ENCODE measurements around the gene OS9. TPM values are rescaled to one million over a fixed set of nuclear protein-coding genes. Genes with fewer than 3 reads are reported as not detected.

OS9 gene
- total and polyA plus RNA-seq, 4 experiments from 2014 or later: 56.6 to 195 (median 131) TPM

DNA sequence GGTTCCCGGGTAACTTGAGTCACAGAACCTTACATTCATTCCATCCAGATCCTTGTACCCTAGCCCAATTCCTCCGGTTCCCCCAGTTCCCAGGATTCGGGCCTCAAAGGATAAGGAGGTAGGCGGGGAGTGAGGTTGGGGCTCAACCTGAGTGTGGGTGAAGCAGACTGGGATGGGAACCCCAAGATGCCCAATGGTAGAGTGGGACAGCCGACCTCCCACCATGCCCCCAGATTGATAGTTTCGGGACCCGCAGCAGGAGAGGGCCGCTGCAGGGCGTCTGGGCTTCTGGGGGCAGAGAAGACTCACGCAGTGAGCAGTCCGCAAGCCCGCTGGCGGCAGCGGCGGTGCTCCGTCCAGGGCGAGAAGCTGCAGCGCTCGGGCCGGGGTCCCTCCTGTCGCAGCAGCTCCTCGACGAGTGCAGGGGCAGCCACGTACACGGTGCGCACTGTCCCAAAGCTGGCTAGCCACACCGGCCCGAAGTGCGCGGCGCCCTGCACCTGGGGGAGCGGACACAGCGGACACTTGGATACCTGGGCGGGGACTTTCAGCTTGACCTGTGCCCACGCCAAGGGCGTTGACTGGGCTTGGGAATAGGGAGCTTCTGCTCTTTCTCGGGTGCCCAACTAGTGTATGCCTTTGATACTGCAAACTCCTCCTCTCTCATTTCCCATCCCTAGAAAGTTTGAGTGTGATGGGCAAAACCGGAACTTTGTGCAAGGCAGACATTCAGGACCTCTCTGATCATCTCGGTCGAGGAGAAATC lies 71.9 kb downstream of the OS9 start:
- Histone ChIP-seq H3K4me3 (ENCODE audit: low read length in 2 of 2) (peak overlapping the region; percentile 37 to 60), H3K27ac (ENCODE audit: low read depth, low read length) (no peak overlapping the region), H3K4me1 (ENCODE audit: insufficient read depth, low read length) (peaks cover 35% of the 10 kb centered on the region), H3K36me3 (ENCODE audit: insufficient read depth, low read length) (no peaks in the 10 kb centered on the region), H3K27me3 (ENCODE audit: insufficient read depth, low read length) (peaks cover 19% of the 10 kb centered on the region), H3K9me3 (ENCODE audit: control insufficient read depth in 1 of 2, low read length in 2 of 2) (no peaks in the 10 kb centered on the region)
- Mint-ChIP-seq H3K27me3 (peaks cover 6 to 13% of the 10 kb centered on the region in 2 donors), H3K27ac (peak overlapping the region in 5 of 7 donors; percentile 36 to 78 (median 64)), H3K9me3 (peaks cover 0 to 2% (median 0%) of the 10 kb centered on the region in 8 donors), H3K36me3 (peaks cover 11 to 14% of the 10 kb centered on the region in 2 donors), H3K4me3 (peak overlapping the region; percentile 85 to 94 (median 88)), H3K4me1 (peaks cover 9 to 48% (median 24%) of the 10 kb centered on the region in 4 donors)
- DNase-seq: no peak
- intact Hi-C loops (cut with micrococcal nuclease): loop anchor here (1.0 to 2.0 kb wide), 2 partner anchors 10 to 139 kb away; no protein-coding TSS in a partner anchor
- CTCF ChIA-PET (ENCODE audit: partially characterized antibody): interaction anchor here (0.6 to 3.6 kb wide), 10 partner anchors 9 to 140 kb away, joined by 3 to 36 read pairs (median 5); partner anchors contain the start of gene TSFM
- POLR2A ChIA-PET (ENCODE audit: partially characterized antibody): interaction anchor here (0.6 to 4.3 kb wide), 7 partner anchors 10 to 132 kb away, joined by 3 to 45 read pairs (median 4); partner anchors contain the start of genes TSFM and TSPAN31

- peaks cover 6 to 15% of the 10 kb centered on the region in 2 donors for H3K27me3 Mint-ChIP-seq
- H3K36me3 ChIP-seq (ENCODE audit: insufficient read depth, low read length): no peaks in the 10 kb centered on the region
- H3K27ac Mint-ChIP-seq: peak within 1 kb of the TSS in 5 of 7 donors; percentile 54 to 78 (median 64)
- peaks cover 43% of the 10 kb centered on the region for H3K4me1 ChIP-seq (ENCODE audit: insufficient read depth, low read length)
- intact Hi-C loops (cut with micrococcal nuclease): no loop called here
- H3K9me3 ChIP-seq (ENCODE audit: control insufficient read depth in 1 of 2, low read length in 2 of 2): no peaks in the 10 kb centered on the region
- peak within 1 kb of the TSS; percentile 37 to 60 for H3K4me3 ChIP-seq (ENCODE audit: low read length in 2 of 2)
- H3K9me3 Mint-ChIP-seq: peaks cover 0 to 2% (median 0%) of the 10 kb centered on the region in 8 donors
- peaks cover 19% of the 10 kb centered on the region for H3K27me3 ChIP-seq (ENCODE audit: insufficient read depth, low read length)
- H3K4me1 Mint-ChIP-seq: peaks cover 14 to 49% (median 31%) of the 10 kb centered on the region in 4 donors
- POLR2A ChIA-PET (ENCODE audit: partially characterized antibody): interaction anchor here (0.6 to 4.3 kb wide), 9 partner anchors 9 to 131 kb away, joined by 3 to 45 read pairs (median 4); partner anchors contain the start of genes CDK4, TSFM and TSPAN31
- H3K36me3 Mint-ChIP-seq: peaks cover 11 to 15% of the 10 kb centered on the region in 2 donors
- DNase-seq: no peak
- H3K27ac ChIP-seq (ENCODE audit: low read depth, low read length): no peak within 1 kb of the TSS
- peak within 1 kb of the TSS; percentile 85 to 94 (median 88) for H3K4me3 Mint-ChIP-seq
- CTCF ChIA-PET (ENCODE audit: partially characterized antibody): interaction anchor here (0.6 to 4.8 kb wide), 11 partner anchors 7 to 139 kb away, joined by 3 to 36 read pairs (median 4); no protein-coding TSS in a partner anchor
Observed at GRCh38 chr12:57766464-57767304, 72.8 kb downstream of the OS9 start, which contains the start of gene CYP27B1. TSS of gene CYP27B1 (minus strand) at chr12:57767078. CDS start at chr12:57767041, 37 bp downstream.

GRCh38 chr12:57767305-57767698 lies 73.4 kb downstream of the OS9 start:
- Histone ChIP-seq H3K27ac (ENCODE audit: low read depth, low read length) (no peak overlapping the region), H3K27me3 (ENCODE audit: insufficient read depth, low read length) (peaks cover 19% of the 10 kb centered on the region), H3K36me3 (ENCODE audit: insufficient read depth, low read length) (no peaks in the 10 kb centered on the region), H3K9me3 (ENCODE audit: control insufficient read depth in 1 of 2, low read length in 2 of 2) (no peaks in the 10 kb centered on the region), H3K4me1 (ENCODE audit: insufficient read depth, low read length) (peaks cover 45% of the 10 kb centered on the region), H3K4me3 (ENCODE audit: low read length in 2 of 2) (no peak overlapping the region)
- H3K36me3 Mint-ChIP-seq: peaks cover 11 to 19% of the 10 kb centered on the region in 2 donors
- H3K4me3 Mint-ChIP-seq: peak overlapping the region in 3 of 8 donors; percentile 6 to 94 (median 91)
- H3K4me1 Mint-ChIP-seq: peaks cover 17 to 54% (median 34%) of the 10 kb centered on the region in 4 donors
- intact Hi-C loops (cut with micrococcal nuclease): no loop called here
- no peak overlapping the region for H3K27ac Mint-ChIP-seq
- ChIA-PET POLR2A (ENCODE audit: partially characterized antibody) (interaction anchor here (1.0 to 4.3 kb wide), 8 partner anchors 8 to 26 kb away, joined by 3 to 45 read pairs (median 4); partner anchors contain the start of genes CDK4, TSFM and TSPAN31), CTCF (ENCODE audit: partially characterized antibody) (interaction anchor here (0.8 to 4.8 kb wide), 9 partner anchors 8 to 138 kb away, joined by 3 to 36 read pairs (median 4); no protein-coding TSS in a partner anchor)
- H3K27me3 Mint-ChIP-seq: peaks cover 6 to 15% of the 10 kb centered on the region in 2 donors
- peaks cover 0 to 2% (median 0%) of the 10 kb centered on the region in 8 donors for H3K9me3 Mint-ChIP-seq
- no peak for DNase-seq

- no peak overlapping the region for H3K27ac Mint-ChIP-seq
- H3K27me3 Mint-ChIP-seq: peaks cover 6 to 15% of the 10 kb centered on the region in 2 donors
- no peaks in the 10 kb centered on the region for H3K9me3 ChIP-seq (ENCODE audit: control insufficient read depth in 1 of 2, low read length in 2 of 2)
- H3K9me3 Mint-ChIP-seq: peaks cover 0 to 2% (median 0%) of the 10 kb centered on the region in 8 donors
- peaks cover 11 to 20% of the 10 kb centered on the region in 2 donors for H3K36me3 Mint-ChIP-seq
- H3K36me3 ChIP-seq (ENCODE audit: insufficient read depth, low read length): no peaks in the 10 kb centered on the region
- H3K4me3 Mint-ChIP-seq: peak overlapping the region in 1 of 8 donors; percentile 27
- no peak overlapping the region for H3K27ac ChIP-seq (ENCODE audit: low read depth, low read length)
- peaks cover 48% of the 10 kb centered on the region for H3K4me1 ChIP-seq (ENCODE audit: insufficient read depth, low read length)
- peaks cover 19% of the 10 kb centered on the region for H3K27me3 ChIP-seq (ENCODE audit: insufficient read depth, low read length)
- intact Hi-C loops (cut with micrococcal nuclease): no loop called here
- H3K4me1 Mint-ChIP-seq: peaks cover 18 to 56% (median 36%) of the 10 kb centered on the region in 4 donors
- no peak overlapping the region for H3K4me3 ChIP-seq (ENCODE audit: low read length in 2 of 2)
- no peak for DNase-seq
- ChIA-PET CTCF (ENCODE audit: partially characterized antibody) (interaction anchor here (0.8 to 4.8 kb wide), 8 partner anchors 9 to 138 kb away, joined by 3 to 36 read pairs (median 10); no protein-coding TSS in a partner anchor), POLR2A (ENCODE audit: partially characterized antibody) (interaction anchor here (0.6 to 4.3 kb wide), 7 partner anchors 9 to 165 kb away, joined by 3 to 45 read pairs (median 4); partner anchors contain the start of genes CDK4, TSFM and TSPAN31)
Observed at GRCh38 chr12:57767876-57768275, 73.9 kb downstream of the OS9 start.

DNA sequence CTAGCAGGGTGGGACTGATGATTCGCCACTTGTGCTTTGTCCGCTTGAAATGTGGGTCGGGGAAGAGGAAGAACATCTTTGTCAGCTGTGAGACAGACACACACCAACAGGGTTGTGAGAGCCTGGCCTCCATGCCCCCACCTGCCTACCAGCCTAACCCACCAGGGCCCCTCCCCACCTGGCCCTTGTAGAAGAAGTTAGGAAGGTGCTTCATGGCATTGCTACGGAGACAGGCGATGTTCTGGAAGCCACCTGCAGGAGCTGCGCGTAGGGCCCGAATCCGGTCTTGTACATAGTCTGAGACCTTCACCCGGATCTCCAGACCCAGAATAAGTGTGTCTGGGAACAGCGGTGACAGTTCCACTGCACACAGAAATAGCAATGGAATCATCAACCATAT lies 75.7 kb downstream of the OS9 start:
- no peak overlapping the region for H3K27ac ChIP-seq (ENCODE audit: low read depth, low read length)
- H3K9me3 ChIP-seq (ENCODE audit: control insufficient read depth in 1 of 2, low read length in 2 of 2): no peaks in the 10 kb centered on the region
- H3K4me3 Mint-ChIP-seq: peak overlapping the region in 6 of 8 donors; percentile 2 to 77 (median 21)
- H3K4me1 ChIP-seq (ENCODE audit: insufficient read depth, low read length): peaks cover 52% of the 10 kb centered on the region
- H3K27ac Mint-ChIP-seq: peak overlapping the region in 4 of 7 donors; percentile 8 to 72 (median 59)
- CTCF ChIA-PET (ENCODE audit: partially characterized antibody): interaction anchor here (1.7 to 4.8 kb wide), 2 partner anchors 10 to 12 kb away, joined by 4 to 27 read pairs; no protein-coding TSS in a partner anchor
- H3K9me3 Mint-ChIP-seq: peaks cover 0 to 2% (median 0%) of the 10 kb centered on the region in 8 donors
- H3K27me3 Mint-ChIP-seq: peaks cover 1 to 9% of the 10 kb centered on the region in 2 donors
- no peak overlapping the region for H3K4me3 ChIP-seq (ENCODE audit: low read length in 2 of 2)
- peaks cover 11 to 21% of the 10 kb centered on the region in 2 donors for H3K36me3 Mint-ChIP-seq
- POLR2A ChIA-PET (ENCODE audit: partially characterized antibody): interaction anchor here (1.2 kb wide), 1 partner anchor 13 kb away, joined by 3 read pairs; the partner anchor contains the start of gene TSFM
- peaks cover 19 to 54% (median 32%) of the 10 kb centered on the region in 4 donors for H3K4me1 Mint-ChIP-seq
- intact Hi-C loops (cut with micrococcal nuclease): no loop called here
- DNase-seq: no peak
- H3K27me3 ChIP-seq (ENCODE audit: insufficient read depth, low read length): peaks cover 19% of the 10 kb centered on the region
- H3K36me3 ChIP-seq (ENCODE audit: insufficient read depth, low read length): no peaks in the 10 kb centered on the region

- H3K27ac ChIP-seq (ENCODE audit: low read depth, low read length): peak overlapping the region; percentile 84
- no peaks in the 10 kb centered on the region for H3K36me3 ChIP-seq (ENCODE audit: insufficient read depth, low read length)
- peak overlapping the region; percentile 33 to 99 (median 78) for H3K27ac Mint-ChIP-seq
- DNase-seq: no peak
- H3K27me3 Mint-ChIP-seq: peaks cover 1 to 8% of the 10 kb centered on the region in 2 donors
- no peaks in the 10 kb centered on the region for H3K9me3 ChIP-seq (ENCODE audit: control insufficient read depth in 1 of 2, low read length in 2 of 2)
- peaks cover 14% of the 10 kb centered on the region for H3K27me3 ChIP-seq (ENCODE audit: insufficient read depth, low read length)
- no peak overlapping the region for H3K4me3 ChIP-seq (ENCODE audit: low read length in 2 of 2)
- intact Hi-C loops (cut with micrococcal nuclease): no loop called here
- peak overlapping the region in 5 of 8 donors; percentile 5 to 98 (median 57) for H3K4me3 Mint-ChIP-seq
- H3K36me3 Mint-ChIP-seq: peaks cover 13 to 23% of the 10 kb centered on the region in 2 donors
- ChIA-PET POLR2A (ENCODE audit: partially characterized antibody) (interaction anchor here (0.7 kb wide), 1 partner anchor 36 kb away, joined by 3 read pairs; no protein-coding TSS in a partner anchor), CTCF (ENCODE audit: partially characterized antibody) (interaction anchor here (0.8 to 4.8 kb wide), 3 partner anchors 11 to 12 kb away, joined by 4 to 27 read pairs (median 4); partner anchors contain the start of gene TSFM)
- peaks cover 19 to 43% (median 26%) of the 10 kb centered on the region in 4 donors for H3K4me1 Mint-ChIP-seq
- H3K9me3 Mint-ChIP-seq: peaks cover 0 to 2% (median 0%) of the 10 kb centered on the region in 8 donors
- H3K4me1 ChIP-seq (ENCODE audit: insufficient read depth, low read length): peaks cover 41% of the 10 kb centered on the region
Observed at GRCh38 chr12:57770734-57771133, 76.8 kb downstream of the OS9 start.
